ENCODE data around the gene ARFGEF2.

DNA sequence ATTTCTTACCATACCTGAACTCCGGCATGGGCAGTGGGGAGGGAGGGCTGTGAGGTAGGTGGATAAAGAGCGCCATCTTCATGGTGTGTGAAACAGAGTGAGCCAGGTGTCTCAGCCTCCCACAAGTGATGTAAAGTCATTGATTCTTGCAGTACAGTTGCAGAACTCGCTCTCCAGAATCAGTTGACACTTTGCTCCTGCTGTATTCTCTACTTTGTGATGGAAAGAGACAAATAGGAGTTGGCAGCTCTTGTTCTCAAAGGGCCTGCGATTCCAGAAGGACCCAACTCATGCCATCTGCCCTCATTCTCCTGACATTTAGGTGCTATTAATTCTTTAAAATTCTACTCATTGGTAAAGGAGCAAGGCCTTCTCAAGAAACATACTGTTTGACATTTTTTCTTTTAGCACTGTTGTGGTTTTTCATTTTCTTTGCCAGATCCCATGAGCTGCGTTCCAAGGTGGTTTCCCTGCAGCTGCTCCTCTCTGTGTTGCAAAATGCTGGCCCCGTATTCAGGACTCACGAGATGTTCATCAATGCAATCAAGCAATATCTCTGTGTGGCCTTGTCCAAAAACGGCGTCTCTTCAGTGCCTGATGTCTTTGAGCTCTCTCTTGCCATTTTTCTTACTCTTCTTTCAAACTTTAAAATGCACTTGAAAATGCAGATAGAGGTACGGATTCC lies 49.3 kb downstream of the ARFGEF2 start:
- TF ChIP-seq, protein P1, sequence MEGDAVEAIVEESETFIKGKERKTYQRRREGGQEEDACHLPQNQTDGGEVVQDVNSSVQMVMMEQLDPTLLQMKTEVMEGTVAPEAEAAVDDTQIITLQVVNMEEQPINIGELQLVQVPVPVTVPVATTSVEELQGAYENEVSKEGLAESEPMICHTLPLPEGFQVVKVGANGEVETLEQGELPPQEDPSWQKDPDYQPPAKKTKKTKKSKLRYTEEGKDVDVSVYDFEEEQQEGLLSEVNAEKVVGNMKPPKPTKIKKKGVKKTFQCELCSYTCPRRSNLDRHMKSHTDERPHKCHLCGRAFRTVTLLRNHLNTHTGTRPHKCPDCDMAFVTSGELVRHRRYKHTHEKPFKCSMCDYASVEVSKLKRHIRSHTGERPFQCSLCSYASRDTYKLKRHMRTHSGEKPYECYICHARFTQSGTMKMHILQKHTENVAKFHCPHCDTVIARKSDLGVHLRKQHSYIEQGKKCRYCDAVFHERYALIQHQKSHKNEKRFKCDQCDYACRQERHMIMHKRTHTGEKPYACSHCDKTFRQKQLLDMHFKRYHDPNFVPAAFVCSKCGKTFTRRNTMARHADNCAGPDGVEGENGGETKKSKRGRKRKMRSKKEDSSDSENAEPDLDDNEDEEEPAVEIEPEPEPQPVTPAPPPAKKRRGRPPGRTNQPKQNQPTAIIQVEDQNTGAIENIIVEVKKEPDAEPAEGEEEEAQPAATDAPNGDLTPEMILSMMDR (IDR thresholded peaks at IDR 0.05; ENCODE audit: low read depth, low read length, missing input control) = no peak
- TF ChIP-seq GABPA (IDR thresholded peaks at IDR 0.05 in 1 of 2, conservative IDR thresholded peaks at IDR 0.05 in 1 of 2) = no peak
- TF ChIP-seq, protein P2, sequence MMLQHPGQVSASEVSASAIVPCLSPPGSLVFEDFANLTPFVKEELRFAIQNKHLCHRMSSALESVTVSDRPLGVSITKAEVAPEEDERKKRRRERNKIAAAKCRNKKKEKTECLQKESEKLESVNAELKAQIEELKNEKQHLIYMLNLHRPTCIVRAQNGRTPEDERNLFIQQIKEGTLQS (IDR thresholded peaks at IDR 0.05) = no peak
